ENCODE data around the gene LACRT. TPM values are rescaled to one million over a fixed set of nuclear protein-coding genes. Genes with fewer than 3 reads are reported as not detected.

LACRT gene
- polyA plus RNA-seq, 1 donor: not detected

DNA sequence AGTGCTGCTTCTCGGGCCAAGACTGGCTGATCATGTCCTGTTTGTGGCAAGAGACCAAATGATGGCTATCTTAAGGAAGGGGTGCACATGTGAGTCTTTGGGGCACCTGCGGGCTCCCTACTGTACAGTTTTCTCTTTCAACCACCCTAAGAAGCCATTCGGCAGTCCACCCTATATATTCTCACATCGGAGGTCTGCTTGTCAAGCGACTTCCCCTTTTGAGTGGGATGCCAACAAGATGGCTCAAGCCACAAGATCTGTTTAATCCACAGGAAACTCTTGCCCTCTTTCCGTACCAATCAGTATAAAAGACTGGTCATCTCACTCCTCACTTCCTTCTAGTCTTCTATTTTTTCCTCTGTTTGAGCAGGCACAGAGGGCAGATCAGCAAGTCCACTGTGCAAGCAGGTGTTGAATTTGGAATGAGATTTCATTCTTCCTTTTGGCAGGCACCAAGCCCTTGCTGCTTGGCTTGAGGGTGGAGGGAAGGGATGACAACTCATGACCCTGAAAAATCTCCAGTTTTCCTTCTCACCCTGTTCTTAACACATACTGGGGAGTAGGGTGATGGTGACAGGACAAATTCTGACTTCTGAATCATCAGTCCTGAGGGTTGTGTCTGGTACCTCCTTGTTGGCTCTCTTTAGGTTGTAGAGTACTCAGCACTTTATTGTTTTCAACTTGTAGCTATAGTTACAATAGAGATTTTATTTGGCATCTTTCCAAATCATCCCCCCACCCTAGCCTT lies 17.6 kb downstream of the LACRT start:
- Histone ChIP-seq H3K36me3 (ENCODE audit: control insufficient read depth, insufficient read depth, low read length) (no peaks in the 10 kb centered on the region), H3K27ac (ENCODE audit: low read length) (no peak overlapping the region), H3K4me3 (ENCODE audit: low read length) (no peak overlapping the region), H3K4me1 (ENCODE audit: control insufficient read depth, insufficient read depth, low read length) (no peaks in the 10 kb centered on the region), H3K9me3 (ENCODE audit: control insufficient read depth, low read depth, low read length) (no peaks in the 10 kb centered on the region), H3K27me3 (ENCODE audit: control insufficient read depth, insufficient read depth, low read length) (peaks cover 19% of the 10 kb centered on the region)
- no CpG with 5 or more reads among the region's 6 CpGs for WGBS (ENCODE audit: insufficient coverage, low lambda C conversion rate)
- DNase-seq: no peak

DNA sequence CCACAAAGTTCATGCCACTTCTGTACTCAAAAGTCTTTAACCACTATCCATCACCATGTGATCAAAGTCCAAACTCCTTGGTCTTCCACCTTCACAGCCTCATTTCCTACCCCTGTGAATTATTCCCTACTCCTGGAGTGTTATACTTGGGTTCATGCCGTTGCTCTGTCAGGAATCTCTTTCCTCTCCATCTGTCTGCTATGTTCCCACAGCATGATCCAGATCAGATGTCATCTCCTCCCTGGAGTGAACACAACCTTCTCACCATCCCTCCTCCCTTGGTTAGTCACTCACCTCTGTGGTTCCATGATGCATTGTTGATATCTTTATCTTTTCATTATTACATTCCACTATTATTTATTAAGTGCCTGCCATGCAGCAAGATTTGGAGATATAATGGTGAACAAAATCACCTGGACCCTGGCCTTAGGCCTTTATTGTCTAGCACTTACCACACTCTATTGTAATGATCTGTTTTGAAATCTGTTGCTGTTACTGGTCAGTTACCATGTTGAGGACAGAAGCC lies 22.4 kb downstream of the LACRT start:
- no CpG with 5 or more reads among the region's 1 CpG for WGBS (ENCODE audit: insufficient coverage, low lambda C conversion rate)
- no peaks in the 10 kb centered on the region for H3K9me3 ChIP-seq (ENCODE audit: control insufficient read depth, low read depth, low read length)
- no peaks in the 10 kb centered on the region for H3K36me3 ChIP-seq (ENCODE audit: control insufficient read depth, insufficient read depth, low read length)
- no peak overlapping the region for H3K27ac ChIP-seq (ENCODE audit: low read length)
- DNase-seq: no peak
- H3K27me3 ChIP-seq (ENCODE audit: control insufficient read depth, insufficient read depth, low read length): peaks cover 26% of the 10 kb centered on the region
- no peaks in the 10 kb centered on the region for H3K4me1 ChIP-seq (ENCODE audit: control insufficient read depth, insufficient read depth, low read length)
- no peak overlapping the region for H3K4me3 ChIP-seq (ENCODE audit: low read length)

- Histone ChIP-seq H3K4me3 (ENCODE audit: low read length) (no peak overlapping the region), H3K4me1 (ENCODE audit: control insufficient read depth, insufficient read depth, low read length) (no peaks in the 10 kb centered on the region), H3K36me3 (ENCODE audit: control insufficient read depth, insufficient read depth, low read length) (no peaks in the 10 kb centered on the region), H3K27me3 (ENCODE audit: control insufficient read depth, insufficient read depth, low read length) (peaks cover 25% of the 10 kb centered on the region), H3K9me3 (ENCODE audit: control insufficient read depth, low read depth, low read length) (no peaks in the 10 kb centered on the region), H3K27ac (ENCODE audit: low read length) (no peak overlapping the region)
- WGBS (ENCODE audit: insufficient coverage, low lambda C conversion rate): no CpG with 5 or more reads among the region's 3 CpGs
- no peak for DNase-seq
Observed at GRCh38 chr12:54611715-54612149, 23.0 kb downstream of the LACRT start.

DNA sequence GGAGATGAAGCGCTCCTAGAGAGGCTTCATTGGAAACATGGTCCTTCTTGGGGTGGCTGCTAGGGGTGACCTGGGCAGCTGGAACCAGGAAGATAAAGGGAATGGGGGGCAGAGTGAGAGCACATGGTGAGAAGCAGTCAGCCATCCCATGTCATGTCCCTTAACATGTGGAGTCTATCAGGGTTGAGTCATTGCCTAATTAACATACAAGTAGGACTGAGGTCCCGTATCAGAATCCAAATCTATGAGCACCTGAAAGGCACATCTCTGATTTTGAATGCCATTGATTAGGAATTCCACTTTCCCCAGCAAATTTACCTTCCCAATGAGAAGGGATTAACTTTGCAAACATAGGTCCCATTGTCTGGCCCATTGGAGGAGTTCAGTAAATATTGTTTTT lies 25.9 kb downstream of the LACRT start:
- Histone ChIP-seq H3K9me3 (ENCODE audit: control insufficient read depth, low read depth, low read length) (no peaks in the 10 kb centered on the region), H3K4me3 (ENCODE audit: low read length) (no peak overlapping the region), H3K27me3 (ENCODE audit: control insufficient read depth, insufficient read depth, low read length) (peaks cover 10% of the 10 kb centered on the region), H3K4me1 (ENCODE audit: control insufficient read depth, insufficient read depth, low read length) (no peaks in the 10 kb centered on the region), H3K36me3 (ENCODE audit: control insufficient read depth, insufficient read depth, low read length) (no peaks in the 10 kb centered on the region), H3K27ac (ENCODE audit: low read length) (no peak overlapping the region)
- WGBS (ENCODE audit: insufficient coverage, low lambda C conversion rate): no CpG with 5 or more reads among the region's 2 CpGs
- no peak for DNase-seq

- Histone ChIP-seq H3K36me3 (ENCODE audit: control insufficient read depth, insufficient read depth, low read length) (no peaks in the 10 kb centered on the region), H3K4me1 (ENCODE audit: control insufficient read depth, insufficient read depth, low read length) (no peaks in the 10 kb centered on the region), H3K4me3 (ENCODE audit: low read length) (no peak overlapping the region), H3K27ac (ENCODE audit: low read length) (no peak overlapping the region), H3K9me3 (ENCODE audit: control insufficient read depth, low read depth, low read length) (no peaks in the 10 kb centered on the region), H3K27me3 (ENCODE audit: control insufficient read depth, insufficient read depth, low read length) (peaks cover 10% of the 10 kb centered on the region)
- WGBS (ENCODE audit: insufficient coverage, low lambda C conversion rate): 60% methylated on average over 1 of the region's 6 CpGs
- no peak for DNase-seq
Observed at GRCh38 chr12:54608156-54608555, 26.5 kb downstream of the LACRT start.

DNA sequence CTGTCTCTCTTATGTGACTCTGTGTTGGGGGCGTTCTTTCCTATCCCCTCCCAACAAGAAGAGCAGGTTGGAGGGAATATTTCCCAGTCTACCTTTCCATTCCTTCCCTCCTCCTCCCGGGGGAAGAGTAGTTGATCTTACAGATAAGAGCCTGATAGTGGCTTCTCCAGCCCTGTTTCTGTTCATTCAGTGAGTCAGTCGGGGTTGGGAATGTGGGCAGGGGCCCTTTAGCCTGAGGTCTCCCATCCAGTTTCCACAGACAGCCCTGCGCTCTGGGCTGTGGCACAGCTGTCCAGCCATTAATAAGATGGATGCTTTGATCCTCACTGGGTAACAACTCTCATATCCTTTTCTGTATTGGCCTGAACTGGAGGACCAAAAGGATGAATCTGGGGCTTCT lies 28.1 kb downstream of the LACRT start:
- no CpG with 5 or more reads among the region's 4 CpGs for WGBS (ENCODE audit: insufficient coverage, low lambda C conversion rate)
- no peak overlapping the region for H3K27ac ChIP-seq (ENCODE audit: low read length)
- H3K36me3 ChIP-seq (ENCODE audit: control insufficient read depth, insufficient read depth, low read length): no peaks in the 10 kb centered on the region
- H3K9me3 ChIP-seq (ENCODE audit: control insufficient read depth, low read depth, low read length): no peaks in the 10 kb centered on the region
- peaks cover 10% of the 10 kb centered on the region for H3K27me3 ChIP-seq (ENCODE audit: control insufficient read depth, insufficient read depth, low read length)
- H3K4me3 ChIP-seq (ENCODE audit: low read length): no peak overlapping the region
- H3K4me1 ChIP-seq (ENCODE audit: control insufficient read depth, insufficient read depth, low read length): no peaks in the 10 kb centered on the region
- no peak for DNase-seq

- H3K27me3 ChIP-seq (ENCODE audit: control insufficient read depth, insufficient read depth, low read length): peaks cover 10% of the 10 kb centered on the region
- no CpG with 5 or more reads among the region's 6 CpGs for WGBS (ENCODE audit: insufficient coverage, low lambda C conversion rate)
- no peak overlapping the region for H3K4me3 ChIP-seq (ENCODE audit: low read length)
- no peaks in the 10 kb centered on the region for H3K4me1 ChIP-seq (ENCODE audit: control insufficient read depth, insufficient read depth, low read length)
- no peak for DNase-seq
- no peaks in the 10 kb centered on the region for H3K9me3 ChIP-seq (ENCODE audit: control insufficient read depth, low read depth, low read length)
- no peaks in the 10 kb centered on the region for H3K36me3 ChIP-seq (ENCODE audit: control insufficient read depth, insufficient read depth, low read length)
- H3K27ac ChIP-seq (ENCODE audit: low read length): no peak overlapping the region
Observed at GRCh38 chr12:54605138-54605970, 29.3 kb downstream of the LACRT start.

DNA sequence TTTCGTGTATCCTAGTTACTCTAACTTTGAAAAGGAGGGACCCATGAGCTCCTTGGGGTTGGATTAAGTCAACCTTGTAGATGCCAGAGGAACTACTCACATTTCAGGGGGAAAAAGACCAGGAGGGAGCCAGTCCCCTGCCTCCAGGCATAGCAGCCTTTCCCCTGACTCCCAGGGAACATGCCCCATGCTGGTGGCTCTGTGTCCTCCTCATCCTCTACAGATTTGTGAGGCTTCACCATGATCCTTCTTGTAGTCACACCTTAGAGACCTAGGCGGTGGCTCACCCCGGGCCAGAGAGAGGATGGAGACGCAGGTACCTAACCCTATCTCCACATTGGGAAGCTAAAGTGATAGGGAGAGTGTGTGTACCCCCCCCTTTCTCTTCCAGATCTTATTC lies 30.3 kb downstream of the LACRT start:
- no peaks in the 10 kb centered on the region for H3K36me3 ChIP-seq (ENCODE audit: control insufficient read depth, insufficient read depth, low read length)
- no peaks in the 10 kb centered on the region for H3K9me3 ChIP-seq (ENCODE audit: control insufficient read depth, low read depth, low read length)
- H3K27ac ChIP-seq (ENCODE audit: low read length): no peak overlapping the region
- no peak overlapping the region for H3K4me3 ChIP-seq (ENCODE audit: low read length)
- no peaks in the 10 kb centered on the region for H3K4me1 ChIP-seq (ENCODE audit: control insufficient read depth, insufficient read depth, low read length)
- H3K27me3 ChIP-seq (ENCODE audit: control insufficient read depth, insufficient read depth, low read length): peaks cover 10% of the 10 kb centered on the region
- DNase-seq: no peak
- no CpG with 5 or more reads among the region's 4 CpGs for WGBS (ENCODE audit: insufficient coverage, low lambda C conversion rate)

DNA sequence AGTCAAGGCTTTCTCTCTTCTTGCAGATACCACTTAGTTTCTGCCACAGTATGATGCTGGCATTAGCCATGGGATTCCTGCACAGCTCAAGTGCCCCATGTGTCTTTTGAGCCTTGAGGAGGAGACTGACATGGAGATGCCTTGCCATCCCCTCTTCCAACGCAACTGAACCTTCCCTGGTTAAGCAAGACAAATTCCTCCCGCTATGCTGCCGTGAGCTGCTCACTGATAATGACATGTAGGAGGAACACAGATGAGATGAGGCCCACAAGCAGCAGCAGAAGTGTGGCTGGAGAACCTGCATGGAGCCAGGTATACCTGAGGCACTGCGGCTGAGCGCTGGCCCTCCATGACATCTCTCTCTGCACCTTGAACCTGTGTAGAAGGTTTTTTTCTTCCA lies 30.8 kb downstream of the LACRT start:
- Histone ChIP-seq H3K27me3 (ENCODE audit: control insufficient read depth, insufficient read depth, low read length) (peaks cover 6% of the 10 kb centered on the region), H3K36me3 (ENCODE audit: control insufficient read depth, insufficient read depth, low read length) (no peaks in the 10 kb centered on the region), H3K4me3 (ENCODE audit: low read length) (no peak overlapping the region), H3K27ac (ENCODE audit: low read length) (no peak overlapping the region), H3K4me1 (ENCODE audit: control insufficient read depth, insufficient read depth, low read length) (no peaks in the 10 kb centered on the region), H3K9me3 (ENCODE audit: control insufficient read depth, low read depth, low read length) (no peaks in the 10 kb centered on the region)
- no CpG with 5 or more reads among the region's 5 CpGs for WGBS (ENCODE audit: insufficient coverage, low lambda C conversion rate)
- DNase-seq: no peak

- Histone ChIP-seq H3K4me1 (ENCODE audit: control insufficient read depth, insufficient read depth, low read length) (no peaks in the 10 kb centered on the region), H3K27me3 (ENCODE audit: control insufficient read depth, insufficient read depth, low read length) (peaks cover under 1% of the 10 kb centered on the region), H3K27ac (ENCODE audit: low read length) (no peak overlapping the region), H3K4me3 (ENCODE audit: low read length) (no peak overlapping the region), H3K36me3 (ENCODE audit: control insufficient read depth, insufficient read depth, low read length) (no peaks in the 10 kb centered on the region), H3K9me3 (ENCODE audit: control insufficient read depth, low read depth, low read length) (no peaks in the 10 kb centered on the region)
- peak; percentile 62 to 67 for DNase-seq
- 100% methylated on average over 1 of the region's 8 CpGs for WGBS (ENCODE audit: insufficient coverage, low lambda C conversion rate)
Observed at GRCh38 chr12:54603173-54603814, 31.4 kb downstream of the LACRT start.
